Measurements from ENCODE around the gene UST. TPM values are rescaled to one million over a fixed set of nuclear protein-coding genes. Genes with fewer than 3 reads are reported as not detected.

UST gene
- total RNA-seq, 2 donors from 2014 or later, result 24.2 to 30.8 TPM

GRCh38 chr6:148700741-148701311, 46.0 kb upstream of the UST start:
- peak overlapping the region; percentile 58 to 69 for H3K27ac ChIP-seq
- H3K27me3 ChIP-seq (replicated peaks; ENCODE audit: insufficient read depth), result no peaks in the 10 kb centered on the region
- no peaks in the 10 kb centered on the region for H3K36me3 ChIP-seq
- no peak for DNase-seq (ENCODE audit: low spot score)
- H3K9me3 ChIP-seq, result peaks cover 6% of the 10 kb centered on the region
- ATAC-seq (ENCODE audit: insufficient number of reproducible peaks, low FRiP score, low read depth), result no peak
- peaks cover 11 to 21% of the 10 kb centered on the region in 2 donors for H3K4me1 ChIP-seq (ENCODE audit: control insufficient read depth in 1 of 2, low read depth in 2 of 2)
- H3K4me3 ChIP-seq, result peak overlapping the region; percentile 71
- TF ChIP-seq CTCF (IDR thresholded peaks at IDR 0.05), result no peak

GRCh38 chr6:148701375-148701774, 45.5 kb upstream of the UST start:
- Histone ChIP-seq H3K4me3 (peak overlapping the region; percentile 71), H3K27me3 (replicated peaks; ENCODE audit: insufficient read depth) (no peaks in the 10 kb centered on the region), H3K27ac (peak overlapping the region; percentile 58 to 69), H3K9me3 (peaks cover 6% of the 10 kb centered on the region), H3K4me1 (ENCODE audit: control insufficient read depth in 1 of 2, low read depth in 2 of 2) (peaks cover 11 to 21% of the 10 kb centered on the region in 2 donors), H3K36me3 (no peaks in the 10 kb centered on the region)
- DNase-seq (ENCODE audit: low spot score), result no peak
- TF ChIP-seq CTCF (IDR thresholded peaks at IDR 0.05), result no peak
- peak; percentile 59 for ATAC-seq (ENCODE audit: insufficient number of reproducible peaks, low FRiP score, low read depth)

GRCh38 chr6:148703900-148704299, 42.9 kb upstream of the UST start:
- no peak for ATAC-seq (ENCODE audit: insufficient number of reproducible peaks, low FRiP score, low read depth)
- no peaks in the 10 kb centered on the region for H3K27me3 ChIP-seq (replicated peaks; ENCODE audit: insufficient read depth)

GRCh38 chr6:148704400-148705246, 42.2 kb upstream of the UST start:
- Histone ChIP-seq H3K27me3 (replicated peaks; ENCODE audit: insufficient read depth) (no peaks in the 10 kb centered on the region), H3K9me3 (peaks cover 6% of the 10 kb centered on the region), H3K27ac (no peak overlapping the region), H3K4me3 (no peak overlapping the region), H3K36me3 (no peaks in the 10 kb centered on the region), H3K4me1 (ENCODE audit: control insufficient read depth in 1 of 2, low read depth in 2 of 2) (peaks cover 17 to 34% of the 10 kb centered on the region in 2 donors)
- DNase-seq (ENCODE audit: low spot score), result no peak
- ATAC-seq (ENCODE audit: insufficient number of reproducible peaks, low FRiP score, low read depth), result no peak
- no peak for TF ChIP-seq CTCF (IDR thresholded peaks at IDR 0.05)

More at GRCh38 chr6:148703900-148704299, 42.9 kb upstream of the UST start:
- peaks cover 15 to 31% of the 10 kb centered on the region in 2 donors for H3K4me1 ChIP-seq (ENCODE audit: control insufficient read depth in 1 of 2, low read depth in 2 of 2)
- peaks cover 6% of the 10 kb centered on the region for H3K9me3 ChIP-seq
- H3K36me3 ChIP-seq, result no peaks in the 10 kb centered on the region
- no peak for DNase-seq (ENCODE audit: low spot score)
- H3K27ac ChIP-seq, result no peak overlapping the region
- no peak for TF ChIP-seq CTCF (IDR thresholded peaks at IDR 0.05)
- H3K4me3 ChIP-seq, result no peak overlapping the region

GRCh38 chr6:148708707-148709106, 38.1 kb upstream of the UST start:
- H3K9me3 ChIP-seq, result no peaks in the 10 kb centered on the region
- no peaks in the 10 kb centered on the region for H3K36me3 ChIP-seq
- H3K27ac ChIP-seq, result peak overlapping the region in 1 of 2 donors; percentile 56
- ATAC-seq (ENCODE audit: insufficient number of reproducible peaks, low FRiP score, low read depth) (no peak), DNase-seq (ENCODE audit: low spot score) (no peak)
- no peak for TF ChIP-seq CTCF (IDR thresholded peaks at IDR 0.05)
- H3K4me1 ChIP-seq (ENCODE audit: control insufficient read depth in 1 of 2, low read depth in 2 of 2), result peaks cover 14 to 26% of the 10 kb centered on the region in 2 donors
- H3K27me3 ChIP-seq (replicated peaks; ENCODE audit: insufficient read depth), result no peaks in the 10 kb centered on the region
- H3K4me3 ChIP-seq, result peak overlapping the region; percentile 1

Measured in thoracic aorta (tissue), 2 donors.